HG02763 (cell line): ENCODE results near the gene PTPRF.

Experiments
- ATAC-seq: cut with Tn5 transposase; IDR thresholded peaks from one replicate; pipeline ENCODE4 v1.9.1; 2021; ENCODE audit warnings: mild to moderate bottlenecking, moderate library complexity; ENCODE audit not compliant: unreplicated experiment

The PTPRF gene

GRCh38 chr1:43651902-43652301, 121.2 kb downstream of the PTPRF start:
- no peak for ATAC-seq

GRCh38 chr1:43653339-43653738, 122.7 kb downstream of the PTPRF start:
- ATAC-seq = no peak

DNA sequence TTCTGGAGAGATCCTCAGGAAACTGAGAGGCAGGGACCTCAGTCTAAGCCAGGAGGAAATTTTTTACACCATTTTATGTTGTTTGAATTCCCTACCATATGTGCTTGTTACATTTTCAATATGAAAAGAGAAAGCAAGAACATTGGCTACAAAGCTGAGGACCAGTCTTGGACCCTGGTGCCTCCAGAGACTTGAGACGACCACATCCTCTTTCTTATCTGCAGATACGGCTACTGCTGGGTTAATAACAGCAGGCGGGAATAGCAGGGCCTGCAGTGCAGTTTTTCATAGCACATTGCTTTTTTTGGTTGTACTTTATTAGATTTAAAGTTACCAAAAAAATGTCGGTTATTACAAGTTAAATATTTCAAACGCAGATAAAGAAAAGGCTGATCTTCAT, 123.2 kb downstream of the PTPRF start:
- no peak for ATAC-seq

DNA sequence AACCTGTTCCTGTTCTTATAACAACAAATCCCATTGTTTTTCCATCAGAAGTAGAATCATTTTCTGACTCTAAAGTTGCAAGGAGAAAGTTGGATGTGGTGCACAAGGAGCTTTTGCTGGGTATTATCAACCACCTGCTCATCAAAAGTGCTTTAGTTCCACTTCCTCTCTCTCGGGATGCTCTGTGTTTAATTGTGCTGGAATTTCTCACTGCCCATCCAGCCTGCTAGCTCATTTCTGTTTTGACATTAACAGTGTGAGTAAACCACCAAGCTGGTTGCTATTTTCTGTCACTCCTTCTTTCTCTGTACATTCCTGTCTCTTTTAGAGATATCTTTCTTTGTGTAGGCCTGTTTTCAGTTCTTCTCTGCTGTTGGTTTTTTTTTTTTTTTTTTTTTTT, 125.3 kb downstream of the PTPRF start:
- ATAC-seq = no peak

GRCh38 chr1:43659212-43660166, 128.8 kb downstream of the PTPRF start:
- no peak for ATAC-seq

- no peak for ATAC-seq
Observed at GRCh38 chr1:43660355-43660754, 129.7 kb downstream of the PTPRF start.

- ATAC-seq = no peak
Observed at GRCh38 chr1:43664369-43664768, 133.7 kb downstream of the PTPRF start.

DNA sequence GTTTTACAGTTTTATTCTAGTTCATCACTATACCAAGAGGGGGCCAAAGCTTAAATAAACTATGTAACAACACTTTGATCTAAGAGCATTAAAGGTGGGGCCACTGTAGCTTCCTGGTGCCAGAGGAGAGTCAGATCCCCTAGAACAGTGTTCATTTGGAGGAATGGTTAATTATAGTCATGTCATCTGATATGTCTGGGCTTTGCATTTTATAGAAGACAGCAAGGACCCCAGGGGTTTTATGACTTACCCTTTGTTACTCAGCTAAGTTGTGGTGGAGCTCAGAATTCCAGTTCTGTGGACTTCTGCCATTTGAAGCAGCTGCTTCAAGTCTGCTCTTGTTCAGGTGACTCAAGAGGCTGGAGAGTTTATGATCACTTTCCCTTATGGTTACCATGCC, 135.9 kb downstream of the PTPRF start:
- no peak for ATAC-seq

- no peak for ATAC-seq
Observed at GRCh38 chr1:43668956-43669355, 138.3 kb downstream of the PTPRF start.

DNA sequence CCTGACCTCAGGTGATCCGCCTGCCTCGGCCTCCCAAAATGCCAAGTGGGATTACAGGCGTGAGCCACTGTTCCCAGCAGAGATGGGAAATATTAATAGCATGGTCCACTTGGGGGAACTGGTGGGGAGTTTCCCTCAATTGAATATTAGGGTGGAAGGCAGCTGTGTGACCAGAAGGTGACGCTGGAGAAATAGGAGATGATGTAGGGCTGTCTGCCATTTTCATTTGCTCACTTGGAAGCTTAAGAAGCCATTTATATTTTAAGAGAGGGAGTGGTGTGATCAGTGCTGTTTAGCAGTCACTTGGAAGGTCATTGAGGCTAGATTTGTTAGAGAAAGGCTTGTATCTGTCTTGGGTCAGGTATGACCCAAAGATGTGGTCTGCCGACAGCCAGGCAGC, 139.2 kb downstream of the PTPRF start:
- ATAC-seq = no peak

DNA sequence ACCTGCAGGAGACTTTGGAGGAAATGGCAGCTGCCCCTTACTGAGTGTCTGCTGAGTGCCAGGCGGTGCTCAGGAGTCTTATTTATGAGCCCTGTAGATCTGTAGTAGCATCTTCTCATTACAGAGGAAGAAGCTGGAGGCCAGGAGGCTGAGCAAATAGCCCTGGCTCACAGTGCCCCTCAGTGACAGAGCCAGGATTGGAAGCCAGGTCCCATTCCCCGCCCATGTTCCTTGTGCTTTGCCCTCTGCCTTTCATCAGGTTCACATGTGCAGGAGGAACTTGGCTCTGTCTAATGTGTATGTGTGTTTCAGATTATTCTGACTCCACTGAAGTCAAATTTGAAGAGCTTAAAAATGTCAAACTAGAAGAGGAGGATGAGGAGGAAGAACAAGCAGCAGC, 140.5 kb downstream of the PTPRF start:
- ATAC-seq = no peak

DNA sequence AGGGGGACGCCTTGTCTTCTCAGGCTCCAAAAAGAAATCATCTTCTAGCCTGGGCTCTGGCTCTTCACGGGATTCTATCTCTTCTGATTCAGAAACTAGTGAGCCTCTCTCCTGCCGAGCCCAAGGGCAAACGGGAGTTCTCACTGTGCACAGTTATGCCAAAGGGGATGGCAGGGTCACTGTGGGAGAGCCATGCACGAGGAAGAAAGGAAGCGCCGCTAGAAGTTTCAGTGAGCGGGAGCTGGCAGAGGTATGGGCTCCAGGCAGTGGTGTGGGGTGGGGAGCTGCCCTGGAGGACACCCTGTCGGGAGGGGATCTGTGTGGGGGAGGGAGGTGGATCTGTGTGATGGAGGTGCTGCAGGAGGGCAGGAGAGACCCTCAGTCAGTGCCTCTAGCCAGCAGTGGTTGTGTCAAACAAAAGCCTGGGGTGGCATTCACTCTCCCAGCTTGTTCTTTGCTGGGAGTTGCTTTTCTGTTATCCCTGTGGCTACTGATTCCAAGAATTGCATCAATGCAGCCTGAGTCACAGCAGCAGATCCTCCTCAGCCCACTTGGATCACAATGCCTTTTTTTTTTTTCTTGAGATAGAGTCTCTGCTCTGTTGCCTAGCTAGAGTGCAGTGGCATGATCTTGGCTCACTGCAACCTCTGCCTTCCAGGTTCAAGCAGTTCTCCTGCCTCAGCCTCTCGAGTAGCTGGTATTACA, 141.1 kb downstream of the PTPRF start:
- ATAC-seq = no peak

DNA sequence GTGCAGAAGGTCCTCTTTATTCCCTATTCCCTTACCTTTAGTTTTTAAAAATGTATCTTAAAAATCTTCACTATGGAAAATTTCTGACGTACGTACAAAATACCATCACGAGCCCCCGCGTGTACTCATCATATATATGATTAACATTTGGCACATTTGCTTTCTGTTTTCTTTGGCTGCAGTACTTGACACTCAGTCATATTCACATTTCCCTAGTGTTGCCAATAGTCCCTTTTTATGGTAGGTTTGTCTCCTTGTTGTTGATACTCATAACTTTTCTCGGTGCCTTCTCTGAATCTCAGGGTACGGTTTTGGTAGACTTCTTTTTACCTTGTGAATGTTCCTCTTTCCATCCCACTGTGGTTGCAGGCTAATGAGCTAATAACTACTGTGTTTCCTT, 142.6 kb downstream of the PTPRF start:
- no peak for ATAC-seq
